HG03457 (cell line): ENCODE measurements around the gene TMTC2.
"Not testable (repeated sequence)": the region's sequence is repeated elsewhere in the genome, so short reads cannot be mapped to it uniquely, and the experiment has no call there.

Source experiments
- ATAC-seq: cut with Tn5 transposase; IDR thresholded peaks from one replicate; pipeline ENCODE4 v1.9.1; 2021; ENCODE audit warnings: moderate number of reproducible peaks; ENCODE audit not compliant: unreplicated experiment

TMTC2 gene

GRCh38 chr12:82723093-82723492, 36.4 kb downstream of the TMTC2 start:
- ATAC-seq = no peak

- ATAC-seq = no peak
Observed at GRCh38 chr12:82723891-82724290, 37.2 kb downstream of the TMTC2 start.

- no peak for ATAC-seq
Observed at GRCh38 chr12:82725741-82726140, 39.0 kb downstream of the TMTC2 start.

DNA sequence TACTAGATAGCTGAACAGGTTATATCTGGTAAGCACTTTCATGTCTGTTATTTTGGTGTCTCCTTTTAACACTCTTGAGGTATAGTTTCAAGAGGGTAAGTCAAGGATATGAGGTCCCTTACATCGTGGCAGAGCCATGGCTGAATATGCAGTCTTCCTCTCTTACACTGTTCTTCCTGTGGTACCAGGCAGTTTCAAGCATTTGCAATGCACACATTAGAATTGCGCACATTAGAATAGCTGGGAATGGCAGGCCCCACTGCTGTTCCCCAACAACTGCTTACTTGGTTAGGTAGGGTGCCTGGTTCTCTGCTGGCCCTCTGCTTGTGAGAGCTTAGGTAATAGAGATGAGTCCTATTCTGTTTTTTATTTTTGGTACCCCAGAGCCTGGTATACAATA, 41.2 kb downstream of the TMTC2 start:
- ATAC-seq = no peak

DNA sequence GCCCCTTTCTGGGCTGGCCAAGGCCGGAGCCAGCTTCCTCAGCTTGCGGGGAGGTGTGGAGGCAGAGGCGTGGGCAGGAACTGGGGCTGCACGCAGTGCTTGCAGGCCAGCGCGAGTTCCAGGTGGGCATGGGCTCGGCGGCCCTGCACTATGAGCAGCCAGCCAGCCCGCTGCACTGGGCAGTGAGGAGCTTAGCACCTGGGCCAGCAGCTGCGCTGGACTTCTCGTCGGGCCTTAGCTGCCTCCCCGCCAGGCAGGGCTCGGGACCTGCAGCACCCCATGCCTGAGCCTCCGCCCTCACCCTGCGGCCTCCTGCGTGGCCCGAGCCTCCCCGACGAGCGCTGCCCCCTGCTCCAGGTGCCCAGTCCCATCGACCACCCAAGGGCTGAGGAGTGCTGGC, 42.0 kb downstream of the TMTC2 start:
- ATAC-seq = no peak

GRCh38 chr12:82730953-82731459, 44.3 kb downstream of the TMTC2 start:
- no peak for ATAC-seq

GRCh38 chr12:82740129-82741000, 53.7 kb downstream of the TMTC2 start:
- no peak for ATAC-seq

- ATAC-seq = no peak
Observed at GRCh38 chr12:82745063-82745674, 58.5 kb downstream of the TMTC2 start.

- ATAC-seq = no peak
Observed at GRCh38 chr12:82745807-82746206, 59.1 kb downstream of the TMTC2 start.

DNA sequence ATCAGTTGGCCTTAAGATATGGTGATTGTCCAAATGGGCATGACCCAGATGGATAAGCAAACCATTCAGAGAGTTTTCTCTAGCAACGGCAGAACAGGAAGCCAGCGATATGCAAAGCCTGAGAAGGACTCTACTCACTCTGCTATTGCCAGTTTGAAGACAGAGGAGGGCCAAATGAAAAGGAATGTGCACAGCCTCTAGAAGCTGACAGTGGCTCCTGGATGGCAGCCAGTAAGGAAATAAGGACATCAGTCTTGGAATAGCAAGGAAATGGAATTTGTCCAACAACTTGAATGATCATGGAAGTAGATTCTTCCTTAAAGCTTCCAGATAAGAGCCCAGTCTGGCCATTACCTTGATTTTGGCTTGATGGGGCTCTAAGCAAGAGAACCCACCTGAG, 60.0 kb downstream of the TMTC2 start:
- ATAC-seq = no peak

GRCh38 chr12:82749015-82749414, 62.3 kb downstream of the TMTC2 start:
- ATAC-seq = no peak

GRCh38 chr12:82754856-82755255, 68.2 kb downstream of the TMTC2 start:
- no peak for ATAC-seq

DNA sequence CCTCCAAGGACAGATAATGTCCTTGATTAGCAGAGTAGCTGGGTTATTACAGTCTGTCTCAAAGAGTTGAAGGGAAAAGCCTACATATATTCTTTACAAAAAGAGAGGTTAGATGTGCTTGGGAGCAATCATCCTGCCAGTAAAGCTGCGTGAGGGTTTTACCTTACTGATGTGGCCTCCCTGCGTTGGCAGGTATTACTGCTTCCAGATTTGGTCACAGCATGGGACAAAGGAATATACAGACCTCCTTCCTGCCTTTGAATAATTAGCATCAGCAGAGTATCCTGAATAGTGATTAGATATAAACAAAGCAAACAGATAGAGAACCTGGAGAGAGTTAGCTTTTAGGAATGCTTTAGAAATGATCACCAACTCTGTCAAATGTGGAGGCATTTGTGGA, 69.6 kb downstream of the TMTC2 start:
- ATAC-seq = no peak

GRCh38 chr12:82757059-82757458, 70.4 kb downstream of the TMTC2 start:
- no peak for ATAC-seq

GRCh38 chr12:82757656-82758055, 71.0 kb downstream of the TMTC2 start:
- no peak for ATAC-seq

GRCh38 chr12:82758749-82759330, 72.1 kb downstream of the TMTC2 start:
- ATAC-seq = no peak

DNA sequence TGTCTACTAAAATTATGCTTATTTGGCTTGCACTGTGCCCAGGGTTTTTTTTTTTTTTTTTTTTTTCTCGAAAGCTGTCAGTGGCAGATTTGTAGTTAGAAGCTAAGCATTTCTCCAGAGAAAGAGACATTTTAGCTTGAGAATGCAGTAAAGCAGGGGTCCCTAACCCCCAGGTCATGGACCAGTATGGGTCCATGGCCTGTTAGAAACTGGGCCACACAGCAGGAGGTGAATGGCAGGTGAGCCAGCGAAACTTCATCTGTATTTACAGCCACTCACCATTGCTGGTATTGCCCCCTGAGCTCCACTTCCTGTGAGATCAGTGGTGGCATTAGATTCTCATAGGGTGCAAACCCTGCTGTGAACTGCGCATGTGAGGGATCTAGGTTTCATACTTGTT, 73.7 kb downstream of the TMTC2 start:
- ATAC-seq = no peak

- not testable (repeated sequence) for ATAC-seq
Observed at GRCh38 chr12:82765206-82765605, 78.5 kb downstream of the TMTC2 start.

DNA sequence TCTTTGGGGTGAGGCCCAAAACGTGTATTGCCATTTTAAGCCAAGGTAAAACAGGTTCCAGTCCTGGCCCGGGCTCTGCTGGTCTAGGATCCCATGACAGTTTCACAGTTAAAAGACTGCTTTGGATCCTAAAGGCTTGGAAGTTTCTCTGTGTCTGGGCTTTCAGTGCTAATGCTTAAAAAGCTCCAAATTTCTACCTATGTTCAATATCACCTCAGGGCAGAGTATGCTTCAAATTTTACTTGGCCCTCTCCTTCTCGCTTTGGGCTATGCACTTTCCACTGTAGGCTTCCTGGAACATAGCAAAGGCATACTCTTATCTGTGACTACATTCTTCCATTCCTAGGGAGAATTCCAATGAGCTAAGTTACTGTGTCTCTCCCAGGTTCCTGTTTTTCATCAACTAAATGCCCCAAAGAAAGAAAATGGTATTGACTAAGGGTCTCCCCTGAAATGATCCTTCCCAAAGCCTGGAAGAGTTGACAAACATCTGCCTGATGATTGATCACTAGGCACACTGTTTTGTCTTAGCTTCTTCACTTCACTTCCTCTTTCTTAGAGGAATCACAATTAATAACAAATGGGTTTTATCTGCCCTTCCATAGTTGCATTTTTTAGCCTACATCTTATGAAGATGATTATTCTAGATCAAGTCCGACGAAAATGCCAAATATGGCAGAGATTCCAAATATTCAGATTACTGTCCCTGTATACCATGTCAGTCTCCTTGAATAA, 79.4 kb downstream of the TMTC2 start:
- no peak for ATAC-seq

GRCh38 chr12:82774666-82775065, 88.0 kb downstream of the TMTC2 start:
- no peak for ATAC-seq

GRCh38 chr12:82780517-82780916, 93.8 kb downstream of the TMTC2 start:
- ATAC-seq = no peak
